Activated T-cell treated with anti-CD3 and anti-CD28 coated beads for 24 hours (primary cell): ENCODE data around the gene DYNC1LI1.
"Not testable (repeated sequence)": the region's sequence is repeated elsewhere in the genome, so short reads cannot be mapped to it uniquely, and the experiment has no call there.

Source experiments
- DNase-seq: peaks from one replicate; pipeline ENCODE4 v3.0.0-alpha.2; 2020; ENCODE audit warnings: low read depth

Gene DYNC1LI1

GRCh38 chr3:32531010-32531647 is 39.5 kb downstream of the DYNC1LI1 start:
- no peak for DNase-seq

DNA sequence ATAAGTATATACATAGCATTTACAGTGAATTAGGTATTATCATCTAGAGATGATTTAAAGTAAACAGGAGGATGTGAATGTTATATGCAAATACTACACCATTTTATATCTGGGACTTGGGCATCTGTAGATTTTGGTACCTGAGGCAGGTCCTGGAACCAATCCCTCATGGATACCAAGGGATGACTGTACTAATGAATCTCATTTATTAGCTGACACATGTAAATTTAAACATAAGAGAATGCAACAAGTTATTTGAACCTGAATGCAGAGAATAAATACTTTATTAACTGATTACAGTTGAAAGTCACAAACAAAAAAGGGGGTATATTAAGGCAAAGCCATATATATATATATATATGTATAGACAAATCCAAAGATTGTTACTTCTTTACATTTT is 44.9 kb downstream of the DYNC1LI1 start:
- DNase-seq: no peak

- no peak for DNase-seq
Observed at GRCh38 chr3:32522682-32523081, 48.0 kb downstream of the DYNC1LI1 start.

DNA sequence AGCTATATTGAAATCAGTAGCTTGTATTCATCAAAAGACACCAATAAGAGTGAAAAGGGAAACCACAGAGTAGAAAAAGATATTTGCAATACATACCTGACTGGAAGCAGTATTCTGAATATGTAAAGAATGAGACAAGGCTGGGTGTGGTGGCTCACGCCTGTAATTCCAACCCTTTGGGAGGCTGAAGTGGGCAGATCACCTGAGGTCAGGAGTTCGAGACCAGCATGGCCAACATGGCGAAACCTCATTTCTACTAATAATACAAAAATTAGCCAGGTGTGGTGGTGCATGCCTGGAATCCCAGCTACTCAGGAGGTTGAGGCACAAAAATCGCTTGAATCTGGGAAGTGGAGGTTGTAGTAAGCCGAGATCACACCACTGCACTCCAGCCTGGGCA is 51.7 kb downstream of the DYNC1LI1 start:
- not testable (repeated sequence) for DNase-seq

- not testable (repeated sequence) for DNase-seq
Observed at GRCh38 chr3:32516751-32517150, 53.9 kb downstream of the DYNC1LI1 start.

GRCh38 chr3:32511005-32511404 is 59.7 kb downstream of the DYNC1LI1 start:
- DNase-seq: no peak

GRCh38 chr3:32510075-32510724 is 60.5 kb downstream of the DYNC1LI1 start:
- peak; percentile 42 for DNase-seq

GRCh38 chr3:32508711-32509110 is 61.9 kb downstream of the DYNC1LI1 start:
- DNase-seq: no peak

- no peak for DNase-seq
Observed at GRCh38 chr3:32506466-32506865, 64.2 kb downstream of the DYNC1LI1 start.

DNA sequence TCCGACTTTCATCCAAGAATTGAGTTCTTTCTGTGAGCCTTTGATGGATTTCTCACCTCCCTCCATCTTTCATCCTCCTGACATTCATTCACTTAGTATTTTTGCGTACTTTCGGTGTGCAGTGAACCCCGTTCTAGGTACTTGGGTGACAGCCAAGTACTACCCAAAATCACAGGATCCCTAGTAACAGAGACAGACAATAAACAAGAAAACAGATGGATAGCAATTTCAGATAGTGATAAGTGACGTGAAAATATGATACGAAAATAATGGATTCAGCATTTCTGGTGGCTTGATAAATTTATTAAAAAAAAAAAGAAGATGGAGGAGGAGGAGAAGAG is 67.7 kb downstream of the DYNC1LI1 start:
- no peak for DNase-seq

DNA sequence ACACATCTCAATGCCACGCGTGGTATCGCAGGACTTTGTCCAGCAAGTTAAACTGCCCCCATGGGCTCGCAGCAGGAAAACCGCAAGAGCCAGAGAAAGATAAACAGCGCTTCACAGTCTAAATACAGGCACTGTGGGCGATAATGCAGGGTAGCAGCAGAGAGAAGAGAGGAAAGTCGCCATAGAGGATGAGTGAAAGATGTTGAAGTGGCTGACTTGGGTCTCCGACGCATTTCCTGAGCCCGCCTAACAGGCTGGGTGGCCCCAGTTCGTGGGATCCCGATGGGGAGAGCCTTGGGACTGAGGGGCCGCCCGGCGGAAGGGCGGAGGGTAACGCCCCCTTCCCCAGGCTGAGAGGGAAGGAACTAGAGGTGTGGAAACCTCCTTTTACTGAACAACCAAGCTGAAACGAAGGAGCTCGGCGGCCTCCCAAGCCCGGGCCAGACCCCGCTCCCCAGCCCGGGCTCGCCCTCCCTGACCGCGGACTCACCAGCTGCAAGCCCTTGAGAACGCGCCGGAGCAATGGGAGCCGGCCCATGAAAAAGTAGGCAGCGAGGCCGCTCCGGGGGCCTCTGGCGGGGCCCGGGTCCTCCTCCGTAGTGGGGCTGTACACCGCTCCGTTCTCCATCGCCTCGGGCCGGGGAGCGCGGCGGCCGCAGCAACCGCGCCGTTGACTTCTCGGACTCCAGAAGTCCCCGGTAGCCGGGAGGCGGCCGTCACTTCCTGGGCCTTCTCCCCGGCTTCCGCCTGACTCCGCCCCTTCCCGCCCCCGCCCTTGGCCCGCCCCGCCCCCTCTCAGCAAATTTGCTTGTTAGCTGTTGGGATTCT is 68.3 kb downstream of the DYNC1LI1 start, which contains the start of gene CMTM6:
TSS of gene CMTM6 (minus strand) at position 735 of the 828 bp plus-strand sequence. CDS start at position 628, 107 bp downstream.
- peak; percentile 59 for DNase-seq

- DNase-seq: no peak
Observed at GRCh38 chr3:32501783-32502117, 68.9 kb downstream of the DYNC1LI1 start.

- no peak for DNase-seq
Observed at GRCh38 chr3:32500880-32501782, 69.5 kb downstream of the DYNC1LI1 start.

GRCh38 chr3:32500231-32500630 is 70.4 kb downstream of the DYNC1LI1 start:
- no peak for DNase-seq

- no peak for DNase-seq
Observed at GRCh38 chr3:32499585-32499984, 71.1 kb downstream of the DYNC1LI1 start.

DNA sequence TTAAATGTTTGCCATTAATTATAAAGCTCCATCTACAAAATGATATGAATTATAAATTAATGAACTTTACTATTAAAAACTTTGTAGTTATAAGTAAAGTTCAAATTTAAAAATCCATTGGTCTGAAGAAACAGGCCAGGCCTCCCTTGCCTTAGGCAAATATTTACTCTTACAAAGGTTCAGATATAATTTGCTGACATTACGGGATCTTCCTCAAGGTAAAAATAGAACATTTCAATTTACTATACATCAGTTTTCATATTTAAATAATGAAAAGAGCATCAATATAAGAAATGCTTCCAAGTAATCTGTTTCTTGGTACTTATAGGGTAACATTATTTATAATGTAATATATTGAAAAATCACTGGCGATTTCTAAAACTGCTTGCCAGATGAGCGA is 71.7 kb downstream of the DYNC1LI1 start:
- no peak for DNase-seq

DNA sequence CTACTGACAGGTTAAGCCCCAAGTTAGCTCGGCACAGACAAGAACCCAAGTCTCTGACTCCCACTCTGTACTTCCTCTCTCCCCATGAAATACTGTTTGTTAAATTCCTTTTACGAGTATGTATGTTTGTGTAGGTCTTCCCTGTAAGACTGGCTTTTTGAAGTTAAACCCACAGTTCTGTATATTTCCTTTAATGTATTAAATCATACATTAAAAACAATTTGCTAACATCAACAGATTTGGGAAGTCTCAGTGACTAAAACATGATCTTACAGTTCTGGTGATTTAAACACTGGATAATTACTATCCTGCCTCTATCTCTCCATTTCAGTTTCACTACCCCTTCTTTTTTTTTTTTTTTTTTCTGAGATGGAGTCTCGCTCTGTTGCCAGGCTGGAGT is 72.4 kb downstream of the DYNC1LI1 start:
- DNase-seq: no peak

GRCh38 chr3:32495609-32496008 is 75.0 kb downstream of the DYNC1LI1 start:
- no peak for DNase-seq

GRCh38 chr3:32495085-32495484 is 75.6 kb downstream of the DYNC1LI1 start:
- no peak for DNase-seq

GRCh38 chr3:32493437-32494414 is 76.9 kb downstream of the DYNC1LI1 start:
- DNase-seq: no peak
